ENCODE measurements around the gene MFSD12.
A peak's percentile ranks its signal among the peaks of the same experiment; 100 is the strongest.
"Not testable (repeated sequence)": the region's sequence is repeated elsewhere in the genome, so short reads cannot be mapped to it uniquely, and the experiment has no call there.

The MFSD12 gene

DNA sequence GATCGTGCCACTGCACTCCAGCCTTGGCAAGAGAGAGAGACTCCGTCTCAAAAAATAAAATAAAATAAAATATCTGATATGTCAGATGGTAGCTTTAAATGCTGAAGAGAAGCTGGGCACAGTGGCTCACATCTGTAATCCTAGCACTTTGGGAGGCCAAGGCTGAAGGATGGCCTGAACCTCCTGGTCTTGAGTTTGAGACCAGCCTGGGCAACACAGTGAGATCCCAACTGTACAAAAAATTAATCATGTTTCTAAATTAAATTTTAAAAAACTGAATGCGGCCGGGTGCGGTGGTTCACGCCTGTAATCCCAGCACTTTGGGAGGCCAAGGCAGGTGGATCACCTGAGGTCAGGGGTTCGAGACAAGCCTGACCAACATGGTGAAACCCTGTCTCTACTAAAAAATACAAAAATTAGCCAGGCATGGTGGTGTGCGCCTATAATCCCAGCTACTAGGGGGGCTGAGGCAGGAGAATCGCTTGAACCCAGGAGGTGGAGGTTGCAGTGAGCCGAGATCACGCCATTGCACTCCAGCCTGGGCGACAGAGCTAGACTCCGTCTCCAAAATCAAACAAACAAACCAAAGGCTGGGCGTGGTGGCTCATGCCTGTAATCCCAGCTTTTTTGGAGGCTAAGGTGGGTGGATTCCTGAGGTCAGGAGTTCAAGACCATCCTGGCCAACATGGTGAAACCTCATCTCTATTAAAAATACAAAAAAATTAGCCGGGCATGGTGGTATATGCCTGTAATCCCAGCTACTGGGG, 26.8 kb upstream of the MFSD12 start:
- not testable (repeated sequence) for FAIRE-seq

DNA sequence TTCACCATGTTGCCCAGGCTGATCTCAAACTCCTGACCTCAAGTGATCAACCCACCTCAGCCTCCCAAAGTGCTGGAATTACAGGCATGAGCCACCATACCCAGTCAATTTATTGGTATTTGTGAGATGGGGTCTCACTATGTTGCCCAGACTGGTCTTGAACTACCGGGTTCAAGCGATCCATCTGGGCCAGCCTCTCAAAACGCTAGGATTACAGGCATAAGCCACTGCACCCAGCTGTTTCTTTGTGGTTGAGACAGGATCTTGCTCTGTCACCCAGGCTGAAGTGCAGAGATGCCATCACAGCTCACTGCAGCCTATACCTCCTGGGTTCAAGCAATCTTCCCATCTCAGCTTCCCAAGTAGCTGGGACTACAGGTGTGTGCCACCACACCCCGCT, 24.4 kb upstream of the MFSD12 start:
- not testable (repeated sequence) for FAIRE-seq

DNA sequence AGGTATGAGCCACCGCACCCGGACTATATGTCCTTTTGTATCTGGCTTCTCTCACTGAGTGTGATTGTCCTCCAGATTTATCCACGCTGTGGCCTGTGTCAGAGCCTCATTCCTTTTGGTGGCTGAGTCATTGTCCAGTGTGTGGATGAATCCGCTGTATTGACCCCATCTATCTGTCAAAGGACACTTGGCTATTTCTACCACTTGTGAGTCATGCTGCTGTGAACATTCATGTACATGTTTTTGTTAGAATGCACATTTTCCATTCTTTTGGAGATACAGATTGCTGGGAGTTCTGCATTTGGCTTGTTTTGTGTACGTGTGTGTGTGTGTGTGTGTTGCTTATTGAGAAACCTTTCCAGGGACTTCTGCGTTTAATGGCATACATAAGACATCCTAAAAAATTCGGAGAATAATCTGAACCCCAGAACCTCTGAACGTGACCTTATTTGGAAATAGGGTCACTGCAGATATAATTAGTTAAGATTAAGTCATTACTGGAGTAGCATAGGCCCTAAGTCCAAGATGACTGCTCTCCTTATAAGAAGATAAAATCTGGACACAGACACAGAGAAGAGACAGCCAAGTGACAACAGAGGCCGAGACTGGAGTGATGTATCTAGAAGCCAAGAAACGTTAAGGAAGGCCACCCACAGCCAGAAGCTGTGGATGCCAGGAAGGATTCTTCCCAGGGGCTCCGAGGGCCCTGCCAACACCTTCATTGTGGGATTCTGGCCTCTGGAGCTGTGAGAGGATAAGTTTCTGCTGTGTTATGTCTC, 23.0 kb upstream of the MFSD12 start:
- FAIRE-seq, result no peak

DNA sequence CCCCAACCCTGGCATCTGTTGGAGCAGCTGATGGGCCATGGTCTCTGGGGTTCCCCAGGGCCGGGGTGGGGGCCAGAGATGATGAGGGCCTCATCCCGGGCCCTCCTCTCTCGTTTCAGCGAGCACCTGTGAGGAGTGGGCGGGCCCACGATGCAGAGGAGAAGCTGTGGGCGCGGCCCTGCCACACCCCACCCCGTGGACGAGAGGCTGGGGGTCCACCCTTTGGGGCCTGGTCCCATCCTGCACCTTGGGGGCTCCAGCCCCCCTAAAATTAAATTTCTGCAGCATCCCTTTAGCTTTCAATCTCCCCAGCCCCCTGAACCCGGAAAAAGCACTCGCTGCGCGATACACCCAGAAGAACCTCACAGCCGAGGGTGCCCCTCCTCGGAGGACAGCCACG, 21.0 kb upstream of the MFSD12 start:
- FAIRE-seq, result no peak

GRCh38 chr19:3577723-3578344, 20.4 kb upstream of the MFSD12 start:
- no peak for FAIRE-seq

GRCh38 chr19:3576696-3577443, 19.5 kb upstream of the MFSD12 start:
- FAIRE-seq, result no peak

DNA sequence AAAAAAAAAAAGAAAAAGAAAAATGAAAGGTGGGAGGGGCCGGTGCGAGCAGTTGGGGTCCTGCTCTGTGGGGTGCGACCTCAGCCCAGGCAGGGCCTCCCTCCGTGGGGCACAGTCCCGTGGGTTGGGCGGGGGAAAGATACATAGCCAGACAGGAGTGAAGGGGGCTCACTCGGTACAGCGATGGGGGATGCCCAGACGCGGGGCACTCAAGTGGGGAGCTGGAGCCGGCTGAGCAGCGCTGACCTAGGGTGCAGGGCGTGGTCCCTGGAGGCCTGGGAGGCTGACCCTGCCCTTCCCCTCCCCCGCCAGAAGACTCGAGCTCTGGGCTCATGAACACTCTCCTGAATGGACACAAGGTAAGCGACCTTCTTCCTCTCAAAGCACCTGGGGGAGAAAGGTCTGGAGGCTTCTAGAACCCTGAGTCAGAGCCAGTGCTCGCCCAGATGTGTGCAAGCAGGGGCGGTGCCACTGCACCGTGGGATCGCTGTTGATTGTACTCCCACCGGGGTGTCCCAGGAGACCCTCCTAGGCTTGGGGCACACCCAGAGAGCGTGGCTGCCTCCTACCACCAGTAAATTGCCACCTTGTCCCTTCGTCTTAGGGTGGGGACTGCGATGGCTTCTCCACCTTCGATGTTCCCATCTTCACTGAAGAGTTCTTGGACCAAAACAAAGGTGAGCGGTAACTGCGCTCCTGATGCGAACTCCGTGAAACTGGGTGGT, 18.7 kb upstream of the MFSD12 start:
- FAIRE-seq, result no peak

DNA sequence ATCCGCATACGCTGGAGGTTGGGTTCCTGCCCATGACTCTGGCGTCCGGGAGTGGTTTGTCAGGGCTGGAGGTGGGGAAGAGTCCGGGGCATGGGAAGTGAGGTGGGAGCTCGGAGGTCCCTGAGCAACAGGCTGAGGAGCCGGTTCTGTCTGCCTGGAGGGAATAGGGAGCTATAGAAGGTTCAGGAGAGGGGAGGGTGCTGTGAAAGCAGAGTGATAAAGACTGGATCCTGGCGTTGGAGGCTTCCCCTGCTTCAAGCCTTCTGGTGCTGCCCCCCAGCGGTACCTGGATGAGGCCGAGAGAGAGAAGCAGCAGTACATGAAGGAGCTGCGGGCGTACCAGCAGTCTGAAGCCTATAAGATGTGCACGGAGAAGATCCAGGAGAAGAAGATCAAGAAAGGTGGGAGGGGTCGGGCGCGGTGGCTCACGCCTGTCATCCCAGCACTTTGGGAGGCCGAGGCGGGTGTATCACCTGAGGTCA, 17.9 kb upstream of the MFSD12 start:
- FAIRE-seq, result no peak

- no peak for FAIRE-seq
These were observed 16.7 kb upstream of the MFSD12 start for GRCh38 chr19:3573858-3574637.

DNA sequence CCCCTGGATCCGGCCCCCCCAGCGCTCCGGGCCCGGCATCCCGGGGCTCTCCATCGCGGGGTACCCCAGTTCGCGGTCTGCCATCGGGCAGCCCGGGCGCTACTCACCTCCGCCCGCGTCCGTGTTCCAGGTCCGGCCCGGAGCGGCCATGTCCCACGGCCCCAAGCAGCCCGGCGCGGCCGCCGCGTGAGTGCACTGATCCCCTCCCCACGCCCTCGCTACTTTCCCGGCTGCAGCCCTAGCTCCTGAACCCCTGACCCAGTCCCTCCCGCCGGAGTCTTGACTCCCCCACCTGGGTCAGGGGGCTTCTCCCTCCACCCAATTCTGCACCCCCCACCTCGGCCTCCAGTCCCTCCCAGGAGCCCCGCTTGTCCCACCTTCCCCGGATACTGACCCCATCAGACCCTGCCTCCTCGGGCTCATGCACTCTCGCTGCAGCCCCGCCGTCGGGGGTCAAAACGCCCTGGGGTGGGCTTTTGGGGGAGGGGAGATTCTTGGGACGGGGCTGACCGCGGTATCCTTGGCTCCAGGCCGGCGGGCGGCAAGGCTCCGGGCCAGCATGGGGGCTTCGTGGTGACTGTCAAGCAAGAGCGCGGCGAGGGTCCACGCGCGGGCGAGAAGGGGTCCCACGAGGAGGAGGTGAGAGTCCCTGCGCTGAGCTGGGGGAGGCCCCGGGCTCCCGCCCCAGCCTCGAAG, 15.9 kb upstream of the MFSD12 start:
- no peak for FAIRE-seq

DNA sequence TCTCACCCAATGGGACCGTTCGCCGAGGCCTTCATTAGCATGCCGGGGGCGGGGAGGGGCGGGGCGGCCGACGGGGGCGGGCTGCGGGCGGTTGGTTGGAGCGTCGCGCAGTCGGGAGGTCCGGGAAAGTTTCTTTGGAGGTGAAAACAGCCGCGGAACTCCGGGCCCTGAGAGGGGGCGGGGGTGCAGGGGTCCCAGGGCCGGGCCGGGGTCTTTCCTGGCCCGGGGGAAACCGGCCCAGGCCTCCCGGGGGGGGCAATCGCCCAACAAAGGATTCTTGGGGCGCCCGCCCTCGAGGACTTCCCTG, 15.4 kb upstream of the MFSD12 start, which contains the start of gene HMG20B:
Gene HMG20B (plus strand): TSS at position 90 of the 307 bp plus-strand sequence. CDS start 366 bp downstream, outside the sequence.
- no peak for FAIRE-seq

DNA sequence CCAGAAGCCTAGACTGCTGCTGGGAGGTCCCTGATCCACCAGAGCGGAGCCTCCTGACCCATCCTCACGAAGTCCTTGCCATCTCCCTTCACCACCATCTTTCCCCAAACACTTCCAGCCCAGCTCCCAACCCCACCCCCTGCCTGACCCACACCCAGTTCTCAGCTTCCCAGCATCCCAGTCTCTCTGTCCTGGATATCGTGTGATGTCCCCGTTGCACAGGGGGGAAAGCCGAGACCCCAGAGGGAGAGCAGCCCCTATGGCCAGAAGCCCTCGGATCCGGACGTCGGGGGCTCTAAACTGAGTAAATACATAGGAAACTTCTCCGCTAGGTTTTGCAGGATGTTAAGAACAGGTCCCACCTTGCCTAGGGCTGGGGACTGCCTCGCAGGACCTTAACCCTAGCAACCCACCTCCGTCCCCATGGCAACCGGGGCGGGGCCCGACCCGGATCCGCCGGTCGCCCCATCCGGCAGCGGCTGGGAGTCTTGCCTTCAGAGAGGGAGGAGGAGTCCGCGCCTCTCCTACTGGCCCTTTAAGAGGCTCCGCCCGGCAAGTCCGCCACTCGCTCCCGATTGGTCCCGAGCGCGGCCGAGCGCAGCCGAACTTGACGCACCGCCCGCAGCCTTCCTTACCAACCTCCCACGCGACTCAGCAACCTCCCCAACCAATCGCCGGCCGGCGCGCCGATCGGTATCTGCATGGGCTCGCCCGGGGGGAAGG, 14.9 kb upstream of the MFSD12 start:
- peak; percentile 55 for FAIRE-seq

GRCh38 chr19:3570606-3571011, 13.2 kb upstream of the MFSD12 start:
- FAIRE-seq, result no peak

DNA sequence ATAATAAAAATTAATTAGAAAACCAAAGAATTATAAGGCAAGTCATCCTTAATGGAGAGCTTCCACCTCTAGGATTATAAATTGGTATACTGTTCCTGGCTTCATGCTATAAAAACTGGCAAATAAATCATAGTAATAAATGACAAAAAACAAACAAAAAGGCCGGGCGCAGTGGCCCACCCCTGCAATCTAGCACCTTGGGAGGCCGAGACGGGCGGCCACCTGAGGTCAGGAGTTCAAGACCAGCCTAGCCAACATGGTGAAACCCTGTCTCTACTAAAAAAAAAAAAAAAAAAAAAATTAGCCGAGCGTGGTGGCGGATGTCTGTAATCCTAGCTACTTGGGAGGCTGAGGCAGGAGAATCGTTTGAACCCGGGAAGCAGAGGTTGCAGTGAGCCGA, 12.7 kb upstream of the MFSD12 start:
- not testable (repeated sequence) for FAIRE-seq

DNA sequence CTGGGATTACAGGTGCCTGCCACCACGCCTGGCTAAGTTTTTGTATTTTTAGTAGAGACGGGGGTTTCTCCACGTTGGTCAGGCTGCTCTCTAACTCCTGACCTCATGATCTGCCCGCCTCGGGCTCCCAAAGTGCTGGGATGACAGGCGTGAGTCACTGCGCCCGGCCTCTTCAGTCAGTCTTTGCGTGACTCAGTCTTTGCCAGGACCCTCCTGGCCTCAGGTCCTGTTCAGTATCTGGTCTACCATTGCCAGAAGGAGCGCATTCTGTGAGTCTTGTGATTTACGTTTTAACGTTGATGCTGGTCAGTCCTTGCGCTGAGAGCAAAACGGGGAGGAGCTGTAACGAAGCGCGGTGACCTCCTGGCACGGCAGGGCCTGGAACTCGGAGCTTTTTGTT, 7.8 kb upstream of the MFSD12 start:
- no peak for FAIRE-seq

DNA sequence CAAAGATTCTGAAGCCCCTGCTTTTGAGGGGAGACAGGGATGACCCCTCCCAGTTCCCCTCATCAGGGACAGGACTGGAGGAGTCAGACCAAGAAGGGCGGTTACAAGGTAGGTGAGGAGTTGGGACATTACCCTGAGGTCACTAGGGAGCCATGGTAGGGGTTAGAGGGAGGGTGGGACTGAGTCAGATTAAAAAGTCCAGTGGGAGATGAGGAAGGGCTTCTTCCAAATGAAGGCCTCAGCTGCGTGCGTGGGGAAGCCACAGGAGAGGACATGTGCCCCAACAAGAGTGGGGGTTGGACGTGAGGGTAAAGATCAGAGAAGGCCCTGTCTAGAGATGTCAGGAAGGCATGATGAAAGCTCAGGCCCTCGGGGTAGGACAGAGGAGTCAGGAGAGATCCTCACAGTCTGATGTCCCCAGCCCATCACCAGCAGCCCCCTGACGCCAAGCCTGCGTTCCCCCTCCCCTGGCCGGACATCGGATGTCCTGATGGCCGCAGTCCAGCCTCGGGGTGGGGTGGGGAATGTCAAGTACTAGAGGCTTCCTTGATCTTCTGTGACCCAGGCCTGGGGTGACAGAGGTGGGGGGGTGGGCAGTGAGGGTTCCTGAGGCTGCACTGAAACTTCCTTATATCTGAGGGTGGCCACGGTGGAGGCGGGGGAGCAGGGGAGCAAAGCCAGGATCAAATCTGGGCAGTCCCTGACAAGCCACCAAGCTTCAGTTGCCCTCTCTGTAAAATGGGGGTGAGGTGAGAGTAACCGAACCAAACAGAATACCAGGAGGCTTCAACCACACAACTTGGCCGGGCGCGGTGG, 6.5 kb upstream of the MFSD12 start:
- no peak for FAIRE-seq

DNA sequence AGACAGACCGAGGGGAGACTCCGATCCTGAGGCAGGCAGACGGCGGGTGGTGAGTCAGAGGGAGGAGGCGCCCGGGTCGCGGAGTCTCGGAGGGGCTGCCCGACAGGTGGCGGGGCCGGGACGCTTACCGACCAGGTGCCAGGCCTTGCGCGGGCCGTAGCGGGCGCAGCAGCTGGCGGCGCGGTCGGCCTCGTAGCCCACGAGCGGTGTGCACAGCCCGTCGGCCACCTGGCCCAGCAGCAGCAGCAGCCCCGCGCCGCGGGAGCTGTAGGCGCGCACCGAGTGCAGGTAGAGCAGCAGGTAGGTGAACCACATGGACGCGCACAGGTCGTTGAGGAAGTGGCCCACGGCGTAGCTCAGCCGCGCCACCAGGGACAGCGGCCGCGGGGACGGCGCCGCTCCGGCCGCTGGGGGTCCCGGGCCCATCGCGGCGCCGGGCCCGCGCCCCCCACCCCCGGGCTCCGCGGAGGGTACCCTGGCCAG, 367 bp downstream of the MFSD12 start:
- FAIRE-seq, result no peak

- no peak for FAIRE-seq
These were observed 886 bp downstream of the MFSD12 start for GRCh38 chr19:3556423-3556977.

All from islet of Langerhans (tissue), 1 donor.